Sigmoid colon (tissue), 4 donors: ENCODE data around the gene CLMP.

Source experiments
- CTCF ChIP-seq, 4 experiments: fragments of 450-650 bp in 3 of 4; fragments of 200-600 bp in 1 of 4; IDR thresholded peaks; one replicate each; pipeline ENCODE4 v1.5.1; 2016 to 2019; ENCODE audit warnings: antibody characterized with exemption in 4 of 4, mild to moderate bottlenecking in 3 of 4, moderate library complexity in 2 of 4
- EP300 ChIP-seq, 4 donors: sonication (generic); formaldehyde crosslinking; IDR thresholded peaks; one replicate each; pipeline ENCODE4 v1.6.1; 2017; ENCODE audit warnings: antibody characterized with exemption in 4 of 4
- POLR2A ChIP-seq, 2 donors: fragments of 450-650 bp; IDR thresholded peaks; one replicate each; pipeline ENCODE4 v1.6.1; 2016; ENCODE audit warnings: antibody characterized with exemption in 2 of 2, mild to moderate bottlenecking in 2 of 2, moderate library complexity in 2 of 2

- TF ChIP-seq EP300 (IDR thresholded peaks at IDR 0.05) (peak in 1 of 4 donors; percentile 12), CTCF (IDR thresholded peaks at IDR 0.05) (peak; percentile 39 to 59 (median 48)), POLR2A (IDR thresholded peaks at IDR 0.05) (no peak)
These were observed 91.6 kb downstream of the CLMP start for GRCh38 chr11:123103326-123103980.
